Activated naive CD4-positive, alpha-beta T cell treated with anti-CD3 and anti-CD28 coated beads, Interleukin-2, amount 10 ng/mL, durations not matched to agents 7 days and 5 days (primary cell): ENCODE results near the gene CHAT.

Source experiments
- CTCF ChIA-PET: fragments of 350-600 bp; sonication (Branson Sonifier 250); formaldehyde crosslinking; loops from one replicate; lab custom pipeline; 2021; ENCODE audit warnings: antibody characterized with exemption; lab: Charles Lee
- DNase-seq: peaks from one replicate; pipeline ENCODE4 v3.0.0-alpha.2; 2020
- H3K27ac Mint-ChIP-seq: one replicate; pipeline ENCODE4 v1.8.0; 2021; ENCODE audit warnings: mild to moderate bottlenecking, moderate library complexity, mixed read lengths
- H3K27me3 Mint-ChIP-seq: one replicate; pipeline ENCODE4 v1.8.0; 2021; ENCODE audit warnings: mild to moderate bottlenecking, mixed read lengths
- H3K36me3 Mint-ChIP-seq: one replicate; pipeline ENCODE4 v1.8.0; 2021; ENCODE audit warnings: mixed read lengths
- H3K4me1 Mint-ChIP-seq: one replicate; pipeline ENCODE4 v1.8.0; 2021; ENCODE audit warnings: mixed read lengths
- H3K4me3 Mint-ChIP-seq: one replicate; pipeline ENCODE4 v1.8.0; 2021; ENCODE audit warnings: mild to moderate bottlenecking, moderate library complexity, mixed read lengths
- H3K9me3 Mint-ChIP-seq: one replicate; pipeline ENCODE4 v1.8.0; 2021; ENCODE audit warnings: mixed read lengths

Gene CHAT

DNA sequence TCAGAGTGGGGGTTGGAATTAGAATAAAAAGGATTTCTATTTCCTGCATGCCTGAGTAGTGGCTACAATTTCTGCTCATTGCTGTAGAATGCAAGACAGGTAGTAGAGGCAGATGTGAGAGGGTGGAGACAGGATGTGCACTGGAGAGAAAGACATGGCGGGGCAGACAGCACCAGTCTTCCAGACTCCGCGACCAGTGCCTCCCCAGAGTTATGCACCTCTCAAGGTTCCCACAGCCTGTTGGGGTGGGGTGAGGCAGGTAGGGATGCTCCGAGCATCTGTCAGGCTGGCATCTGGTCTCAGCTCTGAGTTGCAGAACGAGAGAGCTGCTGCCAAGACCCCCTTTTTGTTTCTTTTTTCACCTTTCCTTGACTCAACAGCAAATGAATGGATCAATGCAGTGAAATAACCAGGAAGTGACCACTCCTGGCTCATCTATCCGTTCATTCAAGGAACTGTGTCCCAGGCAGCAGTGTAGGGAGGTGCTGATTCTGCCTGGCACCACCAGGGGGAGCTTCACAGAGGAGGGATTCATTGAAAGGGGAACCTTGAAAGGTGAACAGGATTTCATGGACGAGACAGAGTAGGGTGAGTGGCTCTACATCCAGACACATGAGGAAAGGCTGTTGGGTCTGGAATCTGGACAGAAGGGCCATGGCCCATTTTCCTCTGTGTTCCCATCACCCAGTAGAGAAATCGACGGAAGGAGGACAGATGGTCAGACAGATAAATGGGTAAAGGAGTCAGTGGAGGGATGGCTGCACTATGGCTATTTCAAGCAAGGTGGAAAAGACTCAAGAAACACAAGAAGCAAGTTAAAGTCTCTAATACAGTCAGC lies 20.9 kb upstream of the CHAT start:
- Mint-ChIP-seq H3K9me3 (peaks cover 2% of the 10 kb centered on the region), H3K27ac (no peak overlapping the region), H3K36me3 (no peaks in the 10 kb centered on the region), H3K4me1 (no peaks in the 10 kb centered on the region), H3K27me3 (peaks cover 21% of the 10 kb centered on the region), H3K4me3 (no peak overlapping the region)
- CTCF ChIA-PET: interaction anchor here (0.8 to 4.7 kb wide), 11 partner anchors 8 to 634 kb away, joined by 3 to 33 read pairs (median 4); no protein-coding TSS in a partner anchor
- DNase-seq: peak; percentile 67

DNA sequence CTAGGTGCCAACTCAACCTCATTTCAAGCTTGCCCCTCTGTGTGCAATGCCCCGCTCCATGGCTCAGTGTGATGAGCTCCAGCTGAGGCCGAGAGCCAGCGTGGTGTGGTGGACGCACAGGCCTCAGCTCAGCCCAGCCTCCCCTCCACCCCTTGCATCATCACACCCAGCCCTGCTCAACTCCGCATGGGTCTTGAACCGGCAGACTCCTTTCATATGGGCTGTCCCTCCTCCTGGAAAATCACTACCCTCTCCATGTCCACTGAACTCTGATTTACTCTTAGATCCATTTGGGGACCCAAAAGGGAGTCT lies 20.3 kb upstream of the CHAT start:
- H3K27ac Mint-ChIP-seq: no peak overlapping the region
- no peak overlapping the region for H3K4me3 Mint-ChIP-seq
- CTCF ChIA-PET: interaction anchor here (0.9 to 4.7 kb wide), 9 partner anchors 9 to 633 kb away, joined by 3 to 33 read pairs (median 5); no protein-coding TSS in a partner anchor
- peaks cover 21% of the 10 kb centered on the region for H3K27me3 Mint-ChIP-seq
- H3K36me3 Mint-ChIP-seq: no peaks in the 10 kb centered on the region
- peaks cover 2% of the 10 kb centered on the region for H3K9me3 Mint-ChIP-seq
- no peaks in the 10 kb centered on the region for H3K4me1 Mint-ChIP-seq
- no peak for DNase-seq

DNA sequence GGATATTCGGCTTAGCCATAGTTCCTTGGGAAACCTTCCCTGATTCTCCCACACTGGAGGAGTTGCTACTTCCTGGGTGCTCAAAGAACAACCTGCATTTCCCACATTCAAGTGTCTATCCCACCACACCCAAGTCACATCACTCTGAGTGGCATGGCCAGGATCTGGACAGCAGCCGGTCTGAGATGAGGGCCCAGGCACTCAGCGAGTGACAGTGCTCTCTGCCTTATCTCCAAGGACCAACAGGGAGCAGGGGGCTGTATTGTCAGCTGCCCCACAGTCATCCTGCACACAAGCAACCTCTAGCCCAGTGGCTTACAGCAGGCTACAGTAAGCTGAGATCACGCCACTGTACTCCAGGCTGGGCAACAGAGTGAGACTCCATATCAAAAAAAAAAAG lies 19.8 kb upstream of the CHAT start:
- Mint-ChIP-seq H3K4me1 (no peaks in the 10 kb centered on the region), H3K4me3 (no peak overlapping the region), H3K27ac (no peak overlapping the region), H3K9me3 (peaks cover 2% of the 10 kb centered on the region), H3K36me3 (no peaks in the 10 kb centered on the region), H3K27me3 (peaks cover 21% of the 10 kb centered on the region)
- CTCF ChIA-PET: interaction anchor here (0.9 to 4.7 kb wide), 9 partner anchors 9 to 682 kb away, joined by 3 to 33 read pairs (median 5); no protein-coding TSS in a partner anchor
- DNase-seq: no peak

DNA sequence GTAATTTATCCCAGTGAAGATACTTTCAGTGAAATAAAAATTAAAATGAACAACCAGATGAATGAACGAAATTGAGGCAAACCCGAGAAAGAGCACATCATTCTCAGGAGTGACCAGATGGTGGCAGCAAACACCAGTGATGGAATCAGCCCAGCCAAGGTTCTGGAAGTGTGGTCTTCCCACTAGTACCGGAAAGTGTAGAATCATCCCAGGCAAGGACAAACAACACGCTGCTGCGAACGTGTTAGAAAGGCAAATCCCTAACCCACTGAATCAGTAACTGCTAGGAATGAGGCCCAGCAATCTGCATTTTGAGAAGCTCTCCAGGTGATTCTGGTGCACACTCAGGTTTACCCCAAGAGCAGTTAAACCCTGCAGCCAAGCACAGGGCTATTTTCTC lies 19.2 kb upstream of the CHAT start:
- H3K36me3 Mint-ChIP-seq: no peaks in the 10 kb centered on the region
- no peak overlapping the region for H3K4me3 Mint-ChIP-seq
- peaks cover 21% of the 10 kb centered on the region for H3K27me3 Mint-ChIP-seq
- CTCF ChIA-PET: interaction anchor here (0.8 to 4.7 kb wide), 6 partner anchors 10 to 681 kb away, joined by 3 to 33 read pairs (median 6); no protein-coding TSS in a partner anchor
- DNase-seq: peak; percentile 55
- no peaks in the 10 kb centered on the region for H3K4me1 Mint-ChIP-seq
- H3K27ac Mint-ChIP-seq: no peak overlapping the region
- no peaks in the 10 kb centered on the region for H3K9me3 Mint-ChIP-seq

DNA sequence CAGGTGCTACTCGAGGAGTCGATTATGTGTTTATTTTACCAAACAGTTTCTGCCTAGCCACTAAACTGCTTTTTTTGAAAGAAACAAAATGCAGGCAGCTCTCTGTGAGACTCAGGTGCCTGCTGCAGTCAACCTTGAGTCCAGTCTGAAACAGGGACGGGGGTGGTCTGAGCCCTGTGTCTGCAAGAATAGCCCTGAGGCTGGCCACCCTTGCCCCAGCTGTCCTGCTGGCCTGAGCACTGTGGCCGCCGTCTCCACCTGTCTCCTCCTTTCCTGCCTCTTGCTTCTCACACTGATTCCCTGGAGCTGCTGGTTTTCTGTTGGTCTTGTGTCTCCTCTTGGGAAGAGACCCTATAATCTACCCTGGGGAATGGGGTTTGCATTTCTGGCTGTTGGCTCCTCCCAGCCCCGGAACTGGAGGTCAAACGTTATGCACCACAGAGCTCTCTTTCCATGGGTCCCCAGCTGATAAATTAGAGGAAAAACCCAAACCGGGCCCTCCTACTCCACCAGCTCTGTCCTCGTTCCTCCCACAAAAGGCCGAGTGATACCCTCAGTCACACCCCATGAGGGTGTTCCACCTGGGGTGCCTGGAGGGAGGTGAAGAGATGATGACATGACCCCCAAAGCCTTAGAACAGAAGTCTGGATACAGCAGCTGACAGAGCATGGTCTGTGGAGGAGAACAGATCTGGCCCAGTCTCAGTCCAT lies 18.7 kb upstream of the CHAT start:
- no peak overlapping the region for H3K27ac Mint-ChIP-seq
- no peaks in the 10 kb centered on the region for H3K9me3 Mint-ChIP-seq
- no peak overlapping the region for H3K4me3 Mint-ChIP-seq
- no peaks in the 10 kb centered on the region for H3K36me3 Mint-ChIP-seq
- H3K4me1 Mint-ChIP-seq: no peaks in the 10 kb centered on the region
- CTCF ChIA-PET: interaction anchor here (0.8 to 4.7 kb wide), 6 partner anchors 10 to 681 kb away, joined by 3 to 33 read pairs (median 6); no protein-coding TSS in a partner anchor
- no peak for DNase-seq
- H3K27me3 Mint-ChIP-seq: peaks cover 21% of the 10 kb centered on the region

DNA sequence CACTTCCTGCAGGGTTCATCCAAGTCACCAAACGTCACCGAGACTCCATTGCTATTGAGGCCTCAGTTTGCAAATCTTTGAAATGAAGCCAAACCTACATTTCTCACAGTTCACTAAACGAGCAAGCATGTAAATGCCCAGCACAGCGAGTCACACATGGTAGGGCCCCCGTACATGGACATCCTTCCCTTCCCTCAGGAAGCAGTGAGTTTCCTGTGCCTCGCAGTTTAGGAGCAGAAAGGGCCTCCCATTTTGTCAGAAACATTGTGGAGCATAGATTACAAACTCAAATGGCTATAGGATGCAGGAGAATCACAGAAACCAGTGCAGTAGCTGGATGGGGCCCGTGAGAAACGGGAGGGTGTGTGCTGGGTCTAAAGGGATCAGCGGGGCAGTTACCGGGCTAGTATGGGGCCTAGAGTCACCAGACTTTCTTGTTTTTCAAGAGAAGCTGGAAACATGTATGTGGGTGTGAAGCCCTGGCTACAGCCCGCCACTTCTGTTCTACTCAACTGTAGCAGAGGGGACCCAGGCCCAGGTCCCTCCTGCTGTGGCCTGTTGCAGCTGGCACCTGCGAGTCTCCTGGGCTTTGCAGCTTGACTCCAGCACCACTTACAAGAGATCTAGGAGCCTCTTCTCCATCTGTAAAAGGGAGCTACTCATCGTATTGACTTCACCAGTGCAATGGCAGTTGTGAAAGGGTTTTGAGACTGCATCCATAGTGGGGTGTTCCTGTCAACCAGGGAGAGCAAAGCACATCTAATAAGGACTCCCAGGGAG lies 17.9 kb upstream of the CHAT start:
- no peak for DNase-seq
- CTCF ChIA-PET: interaction anchor here (0.9 to 4.7 kb wide), 3 partner anchors 9 to 665 kb away, joined by 6 to 33 read pairs (median 12); no protein-coding TSS in a partner anchor
- Mint-ChIP-seq H3K27ac (no peak overlapping the region), H3K27me3 (peaks cover 23% of the 10 kb centered on the region), H3K9me3 (no peaks in the 10 kb centered on the region), H3K4me1 (no peaks in the 10 kb centered on the region), H3K36me3 (no peaks in the 10 kb centered on the region), H3K4me3 (no peak overlapping the region)

DNA sequence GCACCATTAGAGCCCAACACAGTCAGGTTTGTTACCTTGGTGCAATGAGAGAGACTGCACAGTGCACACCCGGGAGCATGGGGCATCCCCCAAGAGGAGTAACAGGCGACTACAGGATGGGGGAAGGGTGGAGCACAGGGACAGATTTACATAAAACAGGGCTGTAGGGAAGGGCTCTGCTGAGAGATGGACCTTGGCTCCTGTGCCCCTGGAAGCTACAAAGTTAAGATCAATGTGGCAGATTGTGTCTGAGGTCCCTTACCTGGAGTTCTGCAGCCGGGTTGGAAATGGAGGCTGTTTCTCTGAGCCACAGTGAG lies 17.4 kb upstream of the CHAT start:
- CTCF ChIA-PET: interaction anchor here (2.3 to 4.7 kb wide), 2 partner anchors 8 to 628 kb away, joined by 12 to 33 read pairs; no protein-coding TSS in a partner anchor

DNA sequence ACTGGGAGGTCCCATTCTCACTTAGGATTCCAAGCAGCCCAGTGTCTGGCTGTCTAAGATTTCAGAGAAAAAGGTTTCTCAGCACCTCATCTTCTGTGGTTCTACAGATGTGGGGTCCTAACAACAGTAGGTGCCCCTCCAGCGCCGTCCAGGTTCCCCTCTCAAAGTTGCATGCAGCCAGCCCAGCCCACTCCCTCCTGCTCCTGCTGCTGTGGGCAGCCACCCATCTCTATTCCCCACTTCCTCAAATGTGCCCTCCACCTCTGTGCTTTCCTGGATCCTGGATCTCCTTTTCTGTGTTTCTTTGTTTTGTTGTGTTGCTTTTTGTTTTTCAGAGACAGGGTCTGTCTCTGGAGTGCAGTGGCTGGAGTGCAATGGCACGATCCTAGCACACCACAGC lies 17.0 kb upstream of the CHAT start:
- CTCF ChIA-PET: interaction anchor here (2.3 to 4.7 kb wide), 2 partner anchors 8 to 627 kb away, joined by 12 to 33 read pairs; no protein-coding TSS in a partner anchor
- H3K27me3 Mint-ChIP-seq: peaks cover 22% of the 10 kb centered on the region
- no peaks in the 10 kb centered on the region for H3K36me3 Mint-ChIP-seq
- no peak overlapping the region for H3K4me3 Mint-ChIP-seq
- DNase-seq: no peak
- H3K9me3 Mint-ChIP-seq: no peaks in the 10 kb centered on the region
- no peak overlapping the region for H3K27ac Mint-ChIP-seq
- H3K4me1 Mint-ChIP-seq: no peaks in the 10 kb centered on the region

More for the DNA sequence above, 17.4 kb upstream of the CHAT start:
- Mint-ChIP-seq H3K36me3 (no peaks in the 10 kb centered on the region), H3K4me3 (no peak overlapping the region), H3K4me1 (no peaks in the 10 kb centered on the region), H3K9me3 (no peaks in the 10 kb centered on the region), H3K27ac (no peak overlapping the region), H3K27me3 (peaks cover 22% of the 10 kb centered on the region)
- DNase-seq: no peak

DNA sequence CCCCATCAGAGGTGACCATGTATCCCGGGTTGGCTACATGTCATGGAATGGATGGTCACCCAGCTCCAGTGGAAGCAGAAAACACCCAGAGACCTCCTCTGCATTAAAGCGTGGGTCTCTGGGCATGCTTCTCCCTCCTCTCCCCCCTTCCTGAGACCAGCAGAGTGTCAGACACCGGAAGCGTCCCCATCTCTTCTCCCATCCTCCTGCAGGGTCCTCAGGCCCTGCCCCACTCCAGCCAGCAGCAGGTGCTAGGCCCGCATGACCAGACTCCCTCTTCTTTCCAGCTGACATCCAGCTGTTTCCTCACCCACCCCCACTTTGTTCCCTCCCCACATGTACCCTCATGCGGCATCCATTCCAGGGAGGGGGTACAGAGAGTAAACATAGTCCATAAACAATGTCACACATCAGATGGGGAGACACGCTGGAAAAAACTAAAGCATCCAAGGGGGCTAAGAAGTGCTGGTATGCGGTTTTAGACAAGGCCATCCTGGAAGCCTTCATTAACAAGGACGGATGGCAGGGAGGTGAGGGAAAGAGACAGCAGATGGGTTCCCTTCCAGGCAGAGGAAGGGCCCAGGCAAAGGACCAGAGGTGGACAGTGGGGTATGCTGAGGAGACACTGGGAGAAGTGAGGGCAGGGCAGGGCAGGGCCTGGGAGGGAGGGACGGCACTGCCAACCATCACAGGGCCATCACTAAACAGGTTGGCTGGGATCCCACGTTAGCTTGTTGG lies 16.2 kb upstream of the CHAT start:
- no peaks in the 10 kb centered on the region for H3K4me1 Mint-ChIP-seq
- no peak overlapping the region for H3K4me3 Mint-ChIP-seq
- no peaks in the 10 kb centered on the region for H3K36me3 Mint-ChIP-seq
- DNase-seq: no peak
- no peak overlapping the region for H3K27ac Mint-ChIP-seq
- peaks cover 25% of the 10 kb centered on the region for H3K27me3 Mint-ChIP-seq
- CTCF ChIA-PET: no interaction called here
- no peaks in the 10 kb centered on the region for H3K9me3 Mint-ChIP-seq

DNA sequence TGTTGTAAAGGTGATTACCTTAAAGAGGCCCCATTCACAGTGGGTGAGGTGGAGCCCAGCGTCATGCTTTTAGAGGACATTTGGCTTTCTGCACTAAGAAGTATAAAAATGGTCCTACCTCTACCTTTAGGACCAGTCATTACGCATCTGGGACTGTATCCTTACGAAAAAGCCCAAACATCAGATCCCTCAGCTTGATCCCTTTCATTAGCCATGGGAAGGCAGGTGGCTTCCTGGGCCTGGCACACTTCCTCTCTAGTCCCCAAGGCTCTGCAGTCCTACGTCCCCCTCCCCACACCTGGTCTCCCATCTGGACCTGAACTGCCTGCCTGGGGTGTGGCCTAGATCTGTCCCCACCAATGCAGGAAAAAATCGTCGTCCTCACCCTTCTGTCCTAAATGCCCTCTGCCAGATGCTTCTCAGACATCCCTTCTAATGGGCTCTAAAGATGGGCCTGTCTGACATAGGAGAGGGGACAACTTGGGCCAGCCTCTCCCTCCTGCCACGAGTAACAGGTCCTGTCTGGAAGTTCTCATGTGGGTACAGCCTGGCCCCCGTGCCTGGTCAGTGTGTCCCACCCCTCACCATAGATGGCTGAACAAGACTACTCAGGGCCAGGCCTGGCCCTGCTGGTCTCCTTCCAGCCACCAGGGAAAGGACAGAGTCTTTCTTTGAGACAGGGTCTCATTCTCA lies 15.5 kb upstream of the CHAT start:
- DNase-seq: no peak
- Mint-ChIP-seq H3K9me3 (no peaks in the 10 kb centered on the region), H3K27ac (no peak overlapping the region), H3K4me3 (no peak overlapping the region), H3K27me3 (peaks cover 20% of the 10 kb centered on the region), H3K36me3 (no peaks in the 10 kb centered on the region), H3K4me1 (no peaks in the 10 kb centered on the region)
- CTCF ChIA-PET: no interaction called here

DNA sequence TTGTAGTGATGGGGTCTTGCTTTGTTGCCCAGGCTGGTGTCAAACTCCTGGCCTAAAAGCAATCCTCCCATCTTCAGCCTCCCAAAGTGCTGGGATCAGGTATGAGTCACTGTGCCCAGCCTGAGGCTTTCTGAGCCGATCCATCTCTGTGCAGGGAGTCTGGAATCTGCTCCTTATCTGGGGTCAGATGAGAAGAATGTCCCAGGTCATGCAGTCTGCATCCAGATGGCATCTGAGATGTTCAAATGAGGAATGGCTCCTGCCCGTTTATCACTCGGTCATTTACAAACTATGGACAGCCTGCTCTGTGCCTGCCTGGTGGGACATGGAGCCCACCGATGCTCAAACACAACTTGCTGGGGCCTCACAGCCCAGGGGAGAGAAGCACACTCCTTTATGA lies 14.9 kb upstream of the CHAT start:
- Mint-ChIP-seq H3K4me1 (no peaks in the 10 kb centered on the region), H3K27me3 (peaks cover 20% of the 10 kb centered on the region), H3K9me3 (no peaks in the 10 kb centered on the region), H3K4me3 (no peak overlapping the region), H3K27ac (no peak overlapping the region), H3K36me3 (no peaks in the 10 kb centered on the region)
- no peak for DNase-seq
- CTCF ChIA-PET: no interaction called here

DNA sequence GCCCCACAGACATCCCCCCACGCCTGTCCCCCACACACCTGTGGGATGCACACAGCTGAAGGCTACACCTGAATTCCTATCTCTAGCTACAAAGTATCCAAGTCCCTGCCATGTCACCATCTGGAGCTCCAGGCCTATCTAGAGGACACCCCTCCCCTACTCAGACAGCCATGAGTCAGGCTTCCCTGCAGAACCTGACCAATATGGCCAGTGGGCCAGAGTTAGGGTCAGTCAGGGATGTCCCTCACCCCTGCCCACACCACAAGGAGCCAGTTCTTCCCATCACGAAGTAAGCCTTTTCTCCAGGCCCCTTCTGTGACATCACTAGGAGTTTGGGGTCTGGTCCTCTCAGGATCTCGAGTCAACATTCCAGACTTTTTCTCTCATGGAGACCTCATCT lies 14.3 kb upstream of the CHAT start:
- no peak for DNase-seq
- Mint-ChIP-seq H3K36me3 (no peaks in the 10 kb centered on the region), H3K27ac (no peak overlapping the region), H3K27me3 (peaks cover 18% of the 10 kb centered on the region), H3K4me3 (no peak overlapping the region), H3K4me1 (no peaks in the 10 kb centered on the region), H3K9me3 (no peaks in the 10 kb centered on the region)
- CTCF ChIA-PET: no interaction called here

DNA sequence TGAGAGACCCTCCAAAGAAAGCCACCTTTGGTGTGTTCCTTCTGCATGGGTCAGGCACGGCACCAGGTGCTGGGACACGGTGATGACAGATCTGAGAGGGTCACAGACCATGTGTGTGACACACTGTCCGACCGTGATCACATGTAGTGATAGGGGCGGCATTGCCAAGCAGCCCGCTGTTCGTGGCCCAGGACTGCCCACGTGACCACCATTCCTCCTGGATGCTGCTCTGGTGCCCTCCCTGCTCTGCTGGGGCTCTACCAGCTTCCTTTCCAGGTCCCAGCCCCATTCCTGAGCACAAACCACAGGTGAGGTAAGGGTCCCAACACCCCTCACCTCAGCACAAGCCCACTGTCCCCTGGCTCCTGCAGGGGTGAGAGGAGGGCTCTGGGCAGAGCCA lies 13.8 kb upstream of the CHAT start:
- CTCF ChIA-PET: no interaction called here
- no peak for DNase-seq
- no peak overlapping the region for H3K27ac Mint-ChIP-seq
- no peaks in the 10 kb centered on the region for H3K4me1 Mint-ChIP-seq
- H3K4me3 Mint-ChIP-seq: no peak overlapping the region
- H3K27me3 Mint-ChIP-seq: peaks cover 15% of the 10 kb centered on the region
- no peaks in the 10 kb centered on the region for H3K9me3 Mint-ChIP-seq
- H3K36me3 Mint-ChIP-seq: no peaks in the 10 kb centered on the region
